SJCRH30 (cell line): ENCODE results near the gene PCSK4. TPM values are rescaled to one million over a fixed set of nuclear protein-coding genes. Genes with fewer than 3 reads are reported as not detected.

Source experiments
- DNase-seq, 2 experiments: peaks; one replicate each; pipeline ENCODE4 v3.0.0-alpha.2; 2015 to 2020
- H3K27ac ChIP-seq: fragments of 250-450 bp; sonication (Bioruptor Pico); 2 replicates; pipeline ENCODE4 v1.5.1; 2020; ENCODE audit warnings: mild to moderate bottlenecking, moderate library complexity
- H3K27me3 ChIP-seq: fragments of 250-450 bp; sonication (Bioruptor Pico); 2 replicates; pipeline ENCODE4 v1.5.1; 2020; ENCODE audit warnings: mild to moderate bottlenecking, moderate library complexity
- H3K36me3 ChIP-seq: fragments of 250-450 bp; sonication (Bioruptor Pico); 2 replicates; pipeline ENCODE4 v1.5.1; 2020; ENCODE audit warnings: mild to moderate bottlenecking, moderate library complexity
- H3K4me1 ChIP-seq: fragments of 250-450 bp; sonication (Bioruptor Pico); 2 replicates; pipeline ENCODE4 v1.5.1; 2020; ENCODE audit warnings: mild to moderate bottlenecking, moderate library complexity
- H3K4me3 ChIP-seq: fragments of 250-450 bp; sonication (Bioruptor Pico); 2 replicates; pipeline ENCODE4 v1.5.1; 2020; ENCODE audit warnings: mild to moderate bottlenecking, moderate library complexity
- H3K9me3 ChIP-seq: fragments of 250-450 bp; sonication (Bioruptor Pico); replicated peaks from 2 replicates; pipeline ENCODE4 v1.5.1; 2020; ENCODE audit warnings: mild to moderate bottlenecking, moderate library complexity
- total RNA-seq: library from RNA; depleted of rRNA; stranded (reverse); fragments of >200 nt; shearing (Covaris generic); gene quantifications from 2 replicates; pipeline ENCODE4 v1.2.3, GENCODE V29; 2014

The PCSK4 gene
- total RNA-seq, 1 experiment from 2014 or later, result 1.1 TPM

DNA sequence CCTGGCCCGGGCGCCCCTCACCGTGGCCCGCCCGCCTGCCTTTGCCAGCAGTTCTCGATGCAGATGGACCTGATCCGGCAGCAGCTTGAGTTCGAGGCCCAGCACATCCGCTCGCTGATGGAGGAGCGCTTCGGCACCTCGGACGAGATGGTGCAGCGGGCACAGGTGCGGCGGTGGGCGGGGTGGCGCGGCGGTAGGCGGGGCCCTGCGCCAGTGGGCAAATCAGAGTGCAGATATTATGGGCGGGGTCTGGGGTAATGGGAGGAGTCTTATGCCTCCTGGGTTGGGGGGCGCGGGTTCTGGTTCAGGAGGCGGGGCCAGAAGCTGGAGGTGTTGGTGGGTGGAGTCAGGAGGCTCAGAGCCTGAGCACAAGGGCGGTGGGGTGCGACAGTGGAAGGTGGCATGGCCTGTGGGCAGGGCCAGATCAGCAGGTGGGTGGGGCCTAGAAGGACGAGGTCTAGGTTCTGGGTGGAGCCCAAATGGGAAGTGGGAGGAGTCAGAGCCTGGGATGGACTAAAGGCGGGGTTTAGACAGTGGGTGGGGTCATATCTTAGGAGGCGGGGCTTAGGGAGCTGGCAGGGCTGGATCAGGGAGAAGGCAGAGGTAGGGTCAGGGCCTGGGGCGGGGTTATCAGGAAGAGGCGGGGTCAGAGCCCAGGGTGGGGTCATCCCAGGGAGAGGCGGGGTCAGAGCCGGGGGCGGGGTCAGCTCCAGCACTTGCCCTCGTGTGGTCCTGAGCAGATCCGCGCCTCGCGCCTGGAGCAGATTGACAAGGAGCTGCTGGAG lies 34.6 kb downstream of the PCSK4 start:
- H3K27ac ChIP-seq, result no peak overlapping the region
- H3K4me1 ChIP-seq, result peaks cover 17% of the 10 kb centered on the region; the same call in 1 of the 2 replicates
- no peaks in the 10 kb centered on the region for H3K36me3 ChIP-seq
- peaks cover 14% of the 10 kb centered on the region for H3K27me3 ChIP-seq
- H3K4me3 ChIP-seq, result no peak overlapping the region
- peak; percentile 73 to 78 for DNase-seq
- no peaks in the 10 kb centered on the region for H3K9me3 ChIP-seq

DNA sequence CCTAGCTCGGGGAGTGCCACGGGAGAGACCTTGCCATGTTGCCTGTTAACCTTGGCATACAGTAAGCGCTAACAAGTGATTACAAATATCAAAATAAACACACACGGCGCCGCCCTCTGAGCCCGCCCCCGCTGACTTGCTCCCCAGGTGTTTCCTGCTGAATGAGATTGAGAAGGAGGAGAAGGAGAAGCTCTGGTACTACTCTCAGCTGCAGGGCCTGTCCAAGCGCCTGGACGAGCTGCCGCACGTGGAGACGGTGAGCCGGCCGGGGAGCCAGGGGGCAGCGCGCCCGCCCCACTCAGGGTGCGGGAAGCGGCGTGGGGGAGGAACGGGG lies 35.2 kb downstream of the PCSK4 start:
- H3K36me3 ChIP-seq, result no peaks in the 10 kb centered on the region
- no peak for DNase-seq
- H3K4me3 ChIP-seq, result no peak overlapping the region
- H3K9me3 ChIP-seq, result no peaks in the 10 kb centered on the region
- peaks cover 17% of the 10 kb centered on the region; the same call in 1 of the 2 replicates for H3K4me1 ChIP-seq
- peaks cover 17% of the 10 kb centered on the region for H3K27me3 ChIP-seq
- H3K27ac ChIP-seq, result no peak overlapping the region

DNA sequence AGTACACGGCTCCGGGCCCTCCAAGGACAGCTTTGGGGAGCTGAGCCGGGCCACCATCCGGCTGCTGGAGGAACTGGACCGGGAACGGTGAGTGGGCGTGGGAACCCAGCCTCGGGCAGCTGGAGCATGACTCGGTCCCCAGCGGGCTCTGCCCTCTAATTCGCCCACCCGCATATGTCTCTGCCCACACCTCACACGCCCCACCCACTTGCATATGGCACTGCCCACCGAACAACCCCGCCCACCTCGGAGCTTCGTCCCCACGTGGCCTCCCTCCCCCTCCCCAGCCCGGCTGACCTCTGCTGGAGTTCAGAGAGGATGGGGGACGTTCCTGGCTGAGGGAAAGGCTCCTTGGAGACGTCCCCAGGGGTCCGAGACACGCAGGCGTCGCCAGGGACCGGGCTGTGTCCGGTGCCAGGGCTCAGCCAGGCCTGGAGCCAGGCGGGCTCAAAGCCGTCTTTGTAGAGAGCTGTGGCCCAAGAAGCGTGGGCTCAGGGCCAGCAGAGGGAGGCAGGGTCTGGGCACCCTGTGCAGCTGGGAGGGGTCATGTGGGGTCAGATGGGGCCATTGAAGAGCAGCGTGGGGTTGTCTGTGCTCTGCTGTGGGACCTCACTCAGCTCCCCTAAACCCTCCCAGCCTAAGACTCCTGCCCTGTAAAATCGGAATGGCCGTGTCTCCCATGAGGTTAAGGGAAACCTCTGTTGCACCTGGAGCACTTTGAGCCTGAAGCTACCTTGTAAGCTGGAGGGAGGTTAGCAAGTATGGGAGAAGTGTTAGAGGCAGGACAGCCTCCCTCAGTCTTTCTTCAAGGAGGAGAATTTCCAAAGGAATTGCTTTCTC lies 36.4 kb downstream of the PCSK4 start:
- Histone ChIP-seq H3K27ac (no peak overlapping the region; the same call in 1 of the 2 replicates), H3K4me3 (peak overlapping the region; percentile 42), H3K4me1 (peaks cover 17% of the 10 kb centered on the region; the same call in 1 of the 2 replicates), H3K9me3 (no peaks in the 10 kb centered on the region), H3K36me3 (no peaks in the 10 kb centered on the region), H3K27me3 (peaks cover 17% of the 10 kb centered on the region)
- peak; percentile 90 to 91 for DNase-seq

DNA sequence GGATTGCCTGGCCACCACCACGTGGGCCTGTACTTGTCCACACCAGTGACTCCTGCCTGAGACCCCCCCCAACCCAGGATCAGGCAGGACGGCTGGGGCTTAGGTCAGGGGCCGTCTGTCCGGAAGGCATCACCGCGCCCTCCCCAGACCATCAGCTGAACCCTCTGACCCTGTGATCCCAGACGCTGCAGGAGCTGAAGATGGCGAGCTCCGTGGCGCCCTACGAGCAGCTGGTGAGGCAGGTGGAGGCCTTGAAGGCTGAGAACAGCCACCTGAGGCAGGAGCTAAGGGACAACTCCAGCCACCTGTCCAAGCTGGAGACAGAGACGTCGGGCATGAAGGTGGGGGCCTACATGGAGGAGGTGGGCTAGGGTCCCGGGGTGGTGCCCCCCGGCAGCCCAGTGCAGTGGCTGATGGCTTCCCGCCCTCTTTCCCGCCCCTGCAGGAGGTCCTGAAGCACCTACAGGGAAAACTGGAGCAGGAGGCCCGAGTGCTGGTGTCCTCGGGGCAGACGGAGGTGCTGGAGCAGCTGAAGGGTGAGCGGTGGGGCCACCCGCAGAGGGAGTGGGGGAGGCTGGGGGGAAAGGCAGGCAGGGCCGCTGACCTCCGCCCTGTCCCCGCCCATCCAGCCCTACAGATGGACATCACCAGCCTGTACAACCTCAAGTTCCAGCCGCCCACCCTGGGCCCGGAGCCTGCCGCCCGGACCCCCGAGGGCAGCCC lies 37.2 kb downstream of the PCSK4 start:
- peaks cover 17% of the 10 kb centered on the region for H3K27me3 ChIP-seq
- H3K9me3 ChIP-seq, result no peaks in the 10 kb centered on the region
- no peaks in the 10 kb centered on the region for H3K36me3 ChIP-seq
- peak; percentile 57 for DNase-seq
- peak overlapping the region; percentile 42 for H3K4me3 ChIP-seq
- H3K27ac ChIP-seq, result no peak overlapping the region; the same call in 1 of the 2 replicates
- peaks cover 17% of the 10 kb centered on the region; the same call in 1 of the 2 replicates for H3K4me1 ChIP-seq

DNA sequence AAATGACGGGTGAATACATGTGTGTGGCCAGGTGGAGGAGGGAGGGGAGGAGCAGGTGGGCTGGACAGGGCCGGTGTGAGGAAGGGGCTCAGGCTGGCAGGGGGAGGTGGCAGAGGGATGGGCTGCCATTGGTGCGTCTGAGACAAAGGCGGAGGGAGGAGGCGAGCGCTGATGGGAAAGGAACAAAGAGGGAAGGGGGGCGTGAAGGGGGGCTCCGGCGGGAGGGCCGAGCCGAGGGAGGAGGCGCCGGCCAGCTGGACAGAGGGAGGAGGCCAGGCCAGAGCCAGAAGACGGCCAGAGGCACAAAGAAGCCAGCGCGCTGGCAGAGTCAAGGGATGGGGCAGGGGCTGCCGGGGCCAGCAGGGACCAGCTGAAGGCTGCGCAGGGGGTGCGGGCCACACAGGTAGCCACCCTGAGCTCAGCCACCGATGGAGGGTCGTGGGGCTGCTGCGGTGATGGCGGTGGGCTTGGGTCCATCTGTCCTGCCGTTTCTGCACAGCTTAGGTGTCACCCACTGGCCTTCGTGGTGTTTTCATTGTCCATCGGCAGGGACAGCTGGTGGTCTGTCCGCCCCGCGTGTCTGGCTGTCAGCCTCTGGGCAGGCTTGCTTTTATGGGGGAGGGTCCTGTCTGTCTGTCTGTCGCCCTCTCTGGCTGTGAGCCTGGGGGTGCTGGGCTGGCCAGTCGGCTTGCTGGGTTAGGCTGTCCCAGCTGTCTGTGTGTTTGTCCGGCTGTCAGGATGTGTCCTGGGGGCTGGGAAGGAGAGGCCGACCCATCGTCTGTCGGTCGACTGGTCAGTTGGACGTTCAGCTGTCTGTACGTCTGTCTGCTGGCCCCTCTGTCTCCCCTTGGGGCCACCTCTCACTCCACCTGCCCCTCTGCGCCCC lies 38.0 kb downstream of the PCSK4 start:
- no peak for DNase-seq
- Histone ChIP-seq H3K27me3 (peaks cover 17% of the 10 kb centered on the region), H3K27ac (no peak overlapping the region), H3K36me3 (no peaks in the 10 kb centered on the region), H3K4me1 (peaks cover 17% of the 10 kb centered on the region; the same call in 1 of the 2 replicates), H3K9me3 (no peaks in the 10 kb centered on the region), H3K4me3 (no peak overlapping the region; the same call in 1 of the 2 replicates)

DNA sequence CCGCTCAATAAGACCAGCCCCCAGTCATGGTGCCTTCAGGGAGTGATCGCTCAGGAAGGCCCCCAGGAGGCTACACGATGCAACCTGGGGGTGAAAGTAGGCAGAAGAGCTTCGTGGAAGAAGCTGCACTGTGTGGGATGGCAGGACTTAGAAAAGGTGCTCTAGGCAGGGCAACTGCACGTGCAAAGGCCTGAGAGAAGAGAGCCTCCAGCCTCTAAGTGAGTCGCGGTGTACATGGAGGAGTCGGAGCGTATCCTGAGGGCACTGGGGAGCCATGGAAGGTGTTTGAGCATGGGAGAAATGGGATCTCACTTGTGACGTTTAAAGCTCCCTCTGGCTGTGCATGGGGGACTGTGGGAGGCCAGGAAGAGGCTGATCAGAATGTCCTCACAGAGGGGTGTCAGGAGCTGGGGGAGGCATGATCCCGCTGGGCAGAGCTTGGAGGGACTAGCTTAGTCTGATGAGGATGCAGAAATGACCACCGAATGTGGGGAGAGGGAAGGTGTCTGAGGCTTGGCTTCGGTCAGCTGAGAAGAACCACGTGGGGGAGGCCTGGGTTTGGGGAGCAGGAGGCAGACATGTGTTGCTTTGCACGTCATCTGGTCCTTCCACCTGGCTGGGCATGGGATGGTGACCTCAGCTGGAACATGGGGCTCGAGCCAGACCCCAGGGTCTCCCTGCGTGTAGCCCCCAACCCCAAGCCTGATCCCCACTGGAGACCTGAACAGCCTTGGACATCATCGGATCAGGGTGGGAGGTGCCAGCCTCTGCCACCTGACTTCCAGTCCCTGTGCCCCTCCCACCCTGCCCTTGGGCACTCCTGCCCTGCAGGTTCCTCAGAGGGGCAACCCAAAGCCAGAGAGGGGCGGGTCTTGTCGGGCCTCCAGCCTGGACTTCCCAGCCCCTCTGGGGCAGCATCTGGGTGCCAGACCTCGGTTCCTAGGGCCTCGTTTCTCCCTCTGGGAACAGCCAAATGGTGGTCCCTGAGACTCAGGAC lies 39.1 kb downstream of the PCSK4 start:
- Histone ChIP-seq H3K27me3 (peaks cover 17% of the 10 kb centered on the region), H3K4me3 (no peak overlapping the region), H3K36me3 (no peaks in the 10 kb centered on the region), H3K27ac (no peak overlapping the region), H3K9me3 (no peaks in the 10 kb centered on the region), H3K4me1 (peaks cover 17% of the 10 kb centered on the region; the same call in 1 of the 2 replicates)
- no peak for DNase-seq

DNA sequence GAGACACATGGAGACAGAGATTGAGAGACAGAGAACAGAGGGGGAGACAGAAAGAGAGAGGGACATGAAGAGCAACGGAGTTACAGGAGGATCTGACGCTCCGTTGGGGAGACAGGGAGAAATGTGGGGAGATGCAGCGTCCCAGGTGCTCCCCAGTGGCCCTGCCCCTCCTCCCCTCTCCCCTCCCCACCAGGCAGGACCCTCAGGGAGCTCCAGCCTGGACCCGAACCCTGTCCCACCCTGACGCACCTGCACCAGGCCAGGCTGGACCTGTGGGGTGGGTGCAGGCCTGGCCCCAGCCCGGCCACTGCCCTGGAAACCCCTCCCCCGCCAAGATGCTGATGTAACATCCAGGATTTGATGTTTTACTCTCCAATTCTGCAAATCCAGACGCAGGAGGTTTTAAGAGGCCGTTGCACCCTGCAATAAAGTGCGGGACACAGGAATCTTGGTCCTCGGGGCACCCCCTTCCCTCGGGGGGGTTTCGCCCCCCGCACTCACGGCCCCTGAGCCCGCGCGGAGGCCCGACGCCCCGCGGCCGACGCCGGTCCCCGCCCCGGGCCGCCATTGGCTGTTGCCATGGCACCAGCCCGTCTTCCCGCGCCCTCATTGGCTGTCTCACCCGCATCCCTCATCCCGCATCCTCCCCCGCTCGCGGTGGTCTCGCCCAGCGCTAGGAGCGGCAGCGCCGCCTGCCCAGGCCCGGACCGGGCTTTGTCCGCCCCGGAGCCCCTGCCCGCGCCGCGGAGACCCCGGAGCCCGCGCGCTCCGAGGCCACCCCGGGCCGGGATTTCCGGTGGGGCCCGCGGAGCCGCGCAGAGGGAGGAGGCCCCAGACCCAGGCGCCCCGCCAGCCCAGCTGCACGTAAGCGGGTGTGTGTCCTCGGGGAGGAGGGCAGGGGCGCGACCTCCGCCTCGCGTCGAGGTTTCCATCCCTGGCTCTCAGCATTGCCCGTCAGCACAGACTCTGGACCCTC lies 40.4 kb downstream of the PCSK4 start, which contains the start of gene APC2:
TSS of gene APC2 (plus strand) at position 655 of the 976 bp plus-strand sequence. CDS start 2,881 bp downstream, outside the sequence.
- no peaks in the 10 kb centered on the region for H3K36me3 ChIP-seq
- H3K4me1 ChIP-seq, result peaks cover 17% of the 10 kb centered on the region; the same call in 1 of the 2 replicates
- H3K9me3 ChIP-seq, result no peaks in the 10 kb centered on the region
- H3K27ac ChIP-seq, result no peak within 1 kb of the TSS
- peak within 1 kb of the TSS; percentile 36 for H3K4me3 ChIP-seq
- DNase-seq, result peak; percentile 74 to 75
- peaks cover 17% of the 10 kb centered on the region for H3K27me3 ChIP-seq

DNA sequence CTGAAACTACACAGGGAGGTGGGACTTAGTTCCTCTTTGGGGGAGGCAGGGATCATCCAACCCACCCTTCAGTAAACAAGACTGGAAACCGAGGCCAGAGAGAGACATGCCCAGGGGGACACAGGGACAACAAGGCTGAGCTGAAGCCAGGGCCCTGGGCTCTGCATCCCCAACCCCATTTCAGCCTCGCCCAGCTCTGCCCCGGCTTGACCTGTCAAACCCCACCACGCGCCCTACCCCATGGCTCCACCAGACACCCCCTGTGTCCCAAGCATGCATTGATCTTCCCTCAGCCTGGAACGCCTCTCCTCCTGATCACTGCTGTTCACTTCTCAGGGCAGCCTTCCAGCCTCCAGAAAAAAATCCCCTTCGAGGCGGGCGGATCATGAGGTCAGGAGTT lies 42.2 kb downstream of the PCSK4 start:
- no peak for DNase-seq
- Histone ChIP-seq H3K27ac (no peak overlapping the region), H3K36me3 (peaks cover 5% of the 10 kb centered on the region), H3K4me1 (peaks cover 9% of the 10 kb centered on the region; the same call in 1 of the 2 replicates), H3K4me3 (no peak overlapping the region), H3K27me3 (peaks cover 17% of the 10 kb centered on the region), H3K9me3 (no peaks in the 10 kb centered on the region)

DNA sequence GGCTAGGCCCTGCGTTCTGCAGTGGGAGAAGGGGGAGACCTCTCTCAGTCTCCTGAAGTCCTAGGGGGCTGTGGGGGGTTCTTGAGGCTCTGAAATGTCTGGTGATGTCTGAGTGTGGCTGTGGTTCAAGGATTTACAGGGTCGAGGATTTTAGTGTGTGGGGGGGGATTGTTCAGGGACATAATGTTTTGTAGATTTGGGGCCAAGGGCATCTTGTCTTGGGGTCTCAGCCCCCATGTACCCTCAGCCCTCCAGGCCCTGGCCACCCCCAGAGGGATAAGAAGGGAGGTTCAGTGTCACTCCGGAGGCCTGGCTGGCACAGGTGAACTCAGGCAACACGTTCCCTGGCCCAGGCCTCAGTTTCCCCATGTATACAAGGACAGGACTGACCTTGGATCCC lies 42.6 kb downstream of the PCSK4 start:
- Histone ChIP-seq H3K27me3 (peaks cover 17% of the 10 kb centered on the region), H3K4me1 (peaks cover 5% of the 10 kb centered on the region; the same call in 1 of the 2 replicates), H3K4me3 (no peak overlapping the region), H3K36me3 (peaks cover 10% of the 10 kb centered on the region), H3K27ac (no peak overlapping the region), H3K9me3 (no peaks in the 10 kb centered on the region)
- no peak for DNase-seq

DNA sequence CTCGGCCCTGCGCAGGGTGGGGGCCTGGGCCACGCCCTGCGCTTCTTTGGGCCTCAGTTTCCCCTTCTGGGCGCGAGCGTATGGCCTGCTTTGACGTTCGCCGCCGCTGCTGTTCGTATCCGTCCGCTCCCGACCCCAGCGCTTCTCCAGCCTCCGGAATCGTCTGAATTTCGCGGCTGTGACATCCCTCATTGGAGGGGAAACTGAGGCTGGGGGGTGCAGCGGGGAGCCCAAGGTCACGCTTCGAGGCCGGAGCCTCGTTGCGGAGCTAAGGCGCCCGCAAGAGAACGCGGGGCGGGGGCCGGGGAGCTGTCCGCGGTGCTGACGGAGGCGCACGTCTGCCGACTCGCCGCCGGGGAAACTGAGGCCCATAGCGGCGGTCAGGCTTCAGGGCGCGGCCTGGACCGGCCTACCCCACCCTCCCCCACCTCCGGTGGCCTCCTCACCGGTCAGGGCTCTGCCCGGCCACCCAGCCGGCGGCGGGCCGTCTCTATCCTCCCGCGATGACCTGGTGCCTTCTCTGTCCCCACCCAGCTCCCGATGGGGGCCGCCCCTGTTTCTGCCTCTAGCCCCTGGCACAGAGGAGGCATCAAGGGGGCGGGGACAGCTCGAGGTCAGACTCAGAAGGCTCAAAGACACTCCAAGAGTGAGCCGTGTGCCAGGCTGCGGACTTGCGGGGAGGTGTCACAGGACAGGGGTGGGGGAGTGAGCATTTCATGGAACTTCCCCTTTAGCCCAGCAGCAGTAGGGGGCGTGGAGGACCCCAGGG lies 43.3 kb downstream of the PCSK4 start:
- Histone ChIP-seq H3K4me3 (no peak overlapping the region), H3K36me3 (peaks cover 16% of the 10 kb centered on the region), H3K4me1 (no peaks in the 10 kb centered on the region), H3K27me3 (peaks cover 15% of the 10 kb centered on the region), H3K9me3 (no peaks in the 10 kb centered on the region), H3K27ac (no peak overlapping the region)
- DNase-seq, result no peak

DNA sequence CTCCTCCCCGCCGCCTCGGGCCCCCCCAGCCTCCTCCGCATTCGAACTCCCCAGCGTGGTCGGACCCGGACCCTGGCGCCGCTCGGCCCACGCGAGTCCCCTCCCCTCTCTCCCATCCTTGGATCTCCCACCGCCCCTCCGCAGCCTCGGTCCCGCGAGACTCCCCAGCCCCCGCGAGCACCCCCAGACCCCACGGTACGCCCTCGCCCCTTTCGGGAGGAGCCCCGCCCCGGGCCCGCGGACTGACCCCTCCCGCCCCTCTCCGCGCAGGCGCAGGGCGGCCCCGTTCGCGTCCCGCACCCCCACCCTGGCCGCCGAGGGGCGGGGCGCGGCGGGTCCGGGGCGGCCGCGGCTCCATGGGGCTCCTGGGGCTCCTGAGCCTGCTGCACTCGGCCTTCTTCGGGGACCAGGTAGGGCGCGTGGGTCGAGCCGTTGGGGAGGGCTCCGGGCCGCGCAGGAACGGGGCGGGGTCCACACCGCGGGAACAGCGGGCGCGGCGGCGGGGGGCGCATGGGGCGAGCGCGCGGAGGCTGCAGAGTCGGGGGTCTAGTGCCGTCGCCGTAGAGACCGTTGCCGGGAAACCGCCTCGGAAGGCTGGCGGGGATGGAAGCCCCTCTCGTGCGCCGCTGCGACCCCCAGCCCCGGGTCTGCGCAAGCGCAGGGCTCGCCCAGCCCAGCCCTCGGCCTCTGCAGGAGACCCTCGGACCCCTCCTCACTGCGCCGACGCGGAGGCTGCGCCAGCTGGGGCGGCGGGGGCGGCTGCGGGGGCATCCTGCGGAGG lies 44.0 kb downstream of the PCSK4 start:
- H3K4me3 ChIP-seq, result no peak overlapping the region
- no peak overlapping the region for H3K27ac ChIP-seq
- DNase-seq, result no peak
- no peaks in the 10 kb centered on the region for H3K9me3 ChIP-seq
- H3K27me3 ChIP-seq, result peaks cover 9% of the 10 kb centered on the region; the same call in 1 of the 2 replicates
- H3K36me3 ChIP-seq, result peaks cover 22% of the 10 kb centered on the region
- no peaks in the 10 kb centered on the region for H3K4me1 ChIP-seq
